Measurements from ENCODE around the gene GOLT1B. TPM values are rescaled to one million over a fixed set of nuclear protein-coding genes. Genes with fewer than 3 reads are reported as not detected.
A peak's percentile ranks its signal among the peaks of the same experiment; 100 is the strongest.

The GOLT1B gene
- total RNA-seq, 1 donor from 2014 or later = 14.8 TPM

- ATAC-seq (no peak), DNase-seq (no peak)
- intact Hi-C loops (cut with micrococcal nuclease) = no loop called here
Observed at GRCh38 chr12:21553329-21553675, 51.7 kb downstream of the GOLT1B start.

GRCh38 chr12:21558100-21558679, 56.6 kb downstream of the GOLT1B start:
- intact Hi-C loops (cut with micrococcal nuclease) = no loop called here
- DNase-seq (no peak), ATAC-seq (no peak)

GRCh38 chr12:21559855-21560569, 58.4 kb downstream of the GOLT1B start:
- intact Hi-C loops (cut with micrococcal nuclease) = no loop called here
- ATAC-seq = peak; percentile 71
- no peak for DNase-seq

- ATAC-seq (no peak), DNase-seq (no peak)
- intact Hi-C loops (cut with micrococcal nuclease) = no loop called here
Observed at GRCh38 chr12:21561158-21561557, 59.6 kb downstream of the GOLT1B start.

GRCh38 chr12:21562859-21563258, 61.3 kb downstream of the GOLT1B start:
- ATAC-seq (no peak), DNase-seq (no peak)
- intact Hi-C loops (cut with micrococcal nuclease) = no loop called here

GRCh38 chr12:21566223-21566906, 64.8 kb downstream of the GOLT1B start:
- intact Hi-C loops (cut with micrococcal nuclease) = no loop called here
- ATAC-seq = no peak
- no peak for DNase-seq

GRCh38 chr12:21566907-21567394, 65.4 kb downstream of the GOLT1B start:
- intact Hi-C loops (cut with micrococcal nuclease) = no loop called here
- no peak for ATAC-seq
- no peak for DNase-seq

Other genes starting within 250 kb of the GOLT1B start
- not detected for gene SLCO1A2, start 166.9 kb upstream of the GOLT1B start, total RNA-seq
- gene IAPP, start 128.9 kb upstream of the GOLT1B start, total RNA-seq = not detected
- 16.0 TPM for gene PYROXD1, start 64.1 kb upstream of the GOLT1B start, total RNA-seq
- gene RECQL, start 154 bp upstream of the GOLT1B start, total RNA-seq = 21.4 TPM
- 15.7 TPM for gene SPX, start 24.5 kb downstream of the GOLT1B start, total RNA-seq
- gene GYS2, start 103.1 kb downstream of the GOLT1B start, total RNA-seq = not detected
- 2,127 TPM for gene LDHB, start 156.1 kb downstream of the GOLT1B start, total RNA-seq